GM19438 (cell line): ENCODE results near the gene PTPA.
"Not testable (repeated sequence)": the region's sequence is repeated elsewhere in the genome, so short reads cannot be mapped to it uniquely, and the experiment has no call there.

Source experiments
- ATAC-seq: cut with Tn5 transposase; IDR thresholded peaks from one replicate; pipeline ENCODE4 v1.9.1; 2021; ENCODE audit warnings: low read depth; ENCODE audit not compliant: unreplicated experiment

The PTPA gene

GRCh38 chr9:129174724-129175514 lies 63.7 kb downstream of the PTPA start:
- no peak for ATAC-seq

DNA sequence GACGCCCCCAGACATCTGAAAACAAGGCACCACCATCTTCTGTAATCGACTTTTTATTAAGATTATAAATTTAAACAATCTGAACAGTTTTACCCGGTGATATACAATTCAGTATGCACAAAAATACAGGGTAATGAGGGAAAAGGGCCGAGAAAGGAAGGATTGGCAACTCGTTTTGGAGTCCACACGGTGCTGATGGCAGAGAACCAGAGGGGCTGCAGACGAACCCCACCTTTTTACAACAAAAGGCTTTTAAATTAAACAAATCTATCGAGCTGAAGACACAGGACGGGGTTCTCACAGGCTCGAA lies 64.3 kb downstream of the PTPA start:
- no peak for ATAC-seq

- ATAC-seq, result no peak
Observed at GRCh38 chr9:129175825-129176633, 64.8 kb downstream of the PTPA start.

DNA sequence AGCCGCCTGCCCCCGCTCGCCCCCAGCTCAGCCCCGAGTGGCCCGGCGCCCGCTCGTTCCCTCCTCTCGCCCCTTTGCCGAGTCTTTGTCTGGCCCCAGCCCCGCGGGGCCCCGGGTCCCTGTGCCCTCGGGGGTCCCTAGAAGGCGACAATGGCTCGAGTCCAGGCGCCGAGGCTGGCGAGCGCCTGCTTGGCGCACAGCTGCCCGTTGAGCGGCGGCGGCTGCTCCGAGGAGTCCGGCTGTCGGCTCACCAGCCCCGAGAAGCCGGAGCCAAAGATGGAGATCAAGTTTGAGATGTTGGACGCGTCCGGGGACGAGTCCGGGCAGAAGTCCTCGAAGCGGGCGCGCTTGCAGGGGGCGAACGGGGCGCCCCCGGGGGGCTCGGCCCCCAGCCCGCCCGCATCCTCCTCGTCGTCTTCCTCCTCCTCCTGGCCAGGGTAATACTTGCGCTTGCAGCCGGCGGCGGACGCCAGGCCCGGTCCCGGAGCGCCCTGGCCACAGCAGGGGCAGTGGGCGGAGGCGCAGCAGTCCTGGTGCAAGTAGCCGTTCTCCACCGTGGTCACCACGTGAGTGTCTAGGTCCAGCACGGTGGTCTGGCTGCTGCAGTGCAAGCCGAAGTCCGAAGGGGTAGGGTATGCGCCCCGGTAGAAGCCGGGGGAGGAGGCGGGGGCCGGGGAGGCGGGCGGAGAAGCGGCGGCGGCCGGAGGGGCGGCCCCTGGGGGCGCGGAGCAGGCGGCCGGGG lies 65.7 kb downstream of the PTPA start:
- ATAC-seq, result no peak

DNA sequence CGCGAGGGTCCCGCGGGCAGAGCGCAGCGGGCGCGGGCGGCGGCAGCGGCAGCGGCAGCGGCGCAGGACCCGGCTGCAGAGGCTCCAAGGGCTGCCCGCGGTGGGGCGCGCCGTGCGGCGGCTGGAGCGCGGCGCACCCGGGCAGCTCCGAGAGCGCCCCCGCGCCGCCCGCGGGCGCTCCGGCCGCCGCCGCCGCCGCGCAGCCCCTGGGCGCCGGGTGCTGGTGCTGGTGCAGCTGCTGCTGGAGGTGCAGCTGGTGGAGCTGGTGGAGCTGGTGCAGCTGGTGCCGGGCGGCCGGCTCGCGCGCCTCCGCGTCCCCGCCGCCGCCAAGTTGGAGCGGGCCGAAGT lies 66.2 kb downstream of the PTPA start:
- peak; percentile 15 for ATAC-seq

DNA sequence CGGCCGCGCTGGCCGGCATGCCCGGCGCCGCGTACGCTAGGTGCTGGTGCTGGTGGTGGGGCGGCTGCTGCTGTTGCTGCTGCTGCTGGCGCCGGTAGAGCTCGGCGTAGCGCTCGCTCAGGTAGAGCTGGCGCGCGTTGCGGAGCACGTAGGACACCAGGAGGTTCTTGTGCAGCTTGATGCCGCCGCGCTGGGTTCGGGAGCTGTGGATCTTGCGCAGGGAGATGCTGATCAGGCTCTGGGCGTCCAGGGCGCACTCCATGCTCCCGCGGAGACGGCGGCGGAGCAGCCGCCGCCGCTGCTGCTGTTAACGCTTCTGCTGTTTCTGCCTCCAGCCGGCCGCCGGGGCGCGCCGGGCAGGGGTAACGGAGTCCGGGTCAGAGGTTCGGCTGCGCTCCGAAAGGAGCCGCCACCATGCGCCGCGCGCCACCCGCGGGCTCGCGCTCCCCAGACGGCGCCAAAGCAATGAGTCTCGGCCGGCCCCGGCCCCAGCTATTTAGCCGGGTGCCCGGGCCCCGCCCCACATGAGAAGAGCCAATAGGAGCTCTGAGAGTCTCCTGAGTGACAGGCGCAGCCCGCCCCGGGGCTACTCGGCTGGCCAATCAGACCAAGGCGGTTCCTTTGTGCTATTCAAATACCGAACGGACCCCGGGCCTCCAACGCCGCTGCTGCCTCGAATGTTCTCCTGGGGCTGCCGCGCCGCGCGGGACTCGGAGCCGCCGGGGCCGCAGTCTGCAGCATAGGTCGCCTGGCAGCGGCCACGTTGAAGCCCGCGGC lies 66.8 kb downstream of the PTPA start, which contains the start of gene IER5L:
Gene IER5L (minus strand): TSS at position 471 of the 777 bp plus-strand sequence. CDS start 209 bp downstream, at position 262.
- ATAC-seq, result peak; percentile 52

GRCh38 chr9:129178568-129179382 lies 67.6 kb downstream of the PTPA start:
- no peak for ATAC-seq

DNA sequence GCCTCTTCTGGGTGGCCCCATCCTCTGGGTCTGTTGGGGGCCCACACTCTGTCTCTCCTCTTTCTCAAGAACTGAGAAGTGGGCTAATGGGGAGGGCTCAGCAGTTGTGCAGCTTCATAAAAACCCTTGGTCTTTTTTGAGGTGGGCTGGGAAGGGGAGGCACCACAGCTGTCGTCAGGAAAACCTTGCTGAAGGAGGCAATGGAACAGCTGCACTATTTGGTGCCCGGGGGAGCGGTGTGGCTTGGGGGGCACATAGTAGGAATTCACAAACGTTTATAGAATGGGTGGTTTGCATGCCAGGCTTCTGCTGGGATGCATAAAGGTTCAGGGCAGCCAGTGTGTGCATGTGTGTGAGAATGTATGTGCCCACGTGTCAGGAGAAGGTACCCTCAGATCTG lies 70.0 kb downstream of the PTPA start:
- ATAC-seq, result no peak

- ATAC-seq, result no peak
Observed at GRCh38 chr9:129182122-129182521, 70.9 kb downstream of the PTPA start.

- no peak for ATAC-seq
Observed at GRCh38 chr9:129182625-129183494, 71.6 kb downstream of the PTPA start.

- no peak for ATAC-seq
Observed at GRCh38 chr9:129183495-129184218, 72.4 kb downstream of the PTPA start.

- ATAC-seq, result no peak
Observed at GRCh38 chr9:129184219-129184524, 73.0 kb downstream of the PTPA start.

- no peak for ATAC-seq
Observed at GRCh38 chr9:129184596-129185122, 73.4 kb downstream of the PTPA start.

DNA sequence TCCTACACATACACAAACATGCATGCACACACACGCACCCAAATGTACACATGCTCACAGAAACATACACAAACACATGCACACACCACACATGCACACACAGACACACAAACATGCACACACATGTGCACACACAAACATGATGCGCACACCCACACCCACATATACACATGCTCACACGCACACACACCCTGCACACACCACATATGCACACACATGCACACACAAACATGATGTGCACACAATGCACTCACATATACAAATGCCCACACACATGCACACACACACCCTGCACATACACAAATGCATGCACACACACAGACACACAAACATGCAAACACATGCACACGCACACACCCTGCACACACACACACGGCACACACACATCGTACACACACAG lies 74.2 kb downstream of the PTPA start:
- ATAC-seq, result no peak

- ATAC-seq, result no peak
Observed at GRCh38 chr9:129185991-129186390, 74.8 kb downstream of the PTPA start.

DNA sequence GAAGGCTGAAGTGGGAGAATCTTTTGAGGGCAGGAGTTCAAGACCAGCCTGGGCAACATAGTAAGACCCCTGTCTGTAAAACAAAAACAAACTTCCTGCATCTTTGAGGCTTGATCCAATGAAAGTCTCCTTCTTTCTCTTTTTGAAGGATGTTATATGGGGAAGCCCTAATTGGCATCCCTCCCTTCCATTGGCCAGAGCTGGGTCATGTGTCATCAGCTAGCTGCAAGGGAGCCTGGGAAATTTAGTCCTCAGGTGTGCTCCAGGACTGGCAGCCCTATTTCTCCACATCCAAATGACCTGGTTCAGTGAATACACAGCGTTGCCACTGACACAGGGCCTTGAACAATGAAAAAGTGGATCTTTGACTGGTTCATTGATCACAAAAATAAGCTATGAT lies 75.8 kb downstream of the PTPA start:
- no peak for ATAC-seq

DNA sequence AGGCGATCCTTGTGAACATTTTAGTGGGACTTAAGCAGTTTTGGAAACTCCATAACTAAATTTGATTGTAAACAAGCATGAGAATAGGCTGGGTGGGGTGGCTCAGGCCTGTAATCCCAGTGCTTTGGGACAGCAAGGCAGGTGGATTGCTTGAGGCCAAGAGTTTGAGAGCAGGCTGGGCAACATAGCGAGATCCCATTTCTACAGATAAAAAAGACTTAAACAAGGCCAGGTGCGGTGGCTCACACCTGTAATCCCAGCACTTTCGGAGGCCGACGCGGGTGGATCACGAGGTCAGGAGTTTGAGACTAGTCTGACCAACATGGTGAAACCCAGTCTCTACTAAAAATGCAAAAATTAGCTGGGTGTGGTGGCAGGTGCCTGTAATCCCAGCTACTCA lies 78.8 kb downstream of the PTPA start:
- ATAC-seq, result not testable (repeated sequence)

- ATAC-seq, result no peak
Observed at GRCh38 chr9:129191234-129191633, 80.0 kb downstream of the PTPA start.
